Spleen (tissue), 7 donors: ENCODE data around the gene BBLN.

Experiments used
- CTCF ChIP-seq, 11 experiments: fragments of 200-600 bp in 7 of 11; fragments of 450-650 bp in 4 of 11; sonication (generic) in 4 of 11; IDR thresholded peaks in 8 of 11; conservative IDR thresholded peaks in 3 of 11; 1 replicate in 7 of 11; 2 replicates in 4 of 11; pipeline versions ENCODE4 v1.4.0 to v1.8.0; 2016 to 2021; ENCODE audit warnings: antibody characterized with exemption in 11 of 11, inconsistent platforms in 4 of 11, mild to moderate bottlenecking in 1 of 11
- POLR2A ChIP-seq, 3 donors: fragments of 450-650 bp; IDR thresholded peaks; one replicate each; pipeline ENCODE4 v1.5.1; 2017; ENCODE audit warnings: antibody characterized with exemption in 3 of 3, mild to moderate bottlenecking in 1 of 3
- donor health status: DM: no; HTN: no; CAD: no; lungs with moderate emphysema.
- donor health status: DM: no; HTN: no; CAD: no.
- donor health status: DM: no; HTN: no; CAD: no.

- TF ChIP-seq CTCF (IDR thresholded peaks at IDR 0.05 in 8 of 11, conservative IDR thresholded peaks at IDR 0.05 in 3 of 11) (no peak), POLR2A (IDR thresholded peaks at IDR 0.05) (no peak)
Measured at GRCh38 chr9:128121924-128122808, 37.9 kb upstream of the BBLN start.
